ENCODE data around the gene HIRA. TPM values are rescaled to one million over a fixed set of nuclear protein-coding genes. Genes with fewer than 3 reads are reported as not detected.
A peak's percentile ranks its signal among the peaks of the same experiment; 100 is the strongest.

The HIRA gene
- total and polyA plus RNA-seq, 9 of the 15 experiments (the other 6 are each of a cell fraction or from before 2014, with no cell fraction given) = 0.96 to 132 (median 58.4) TPM

GRCh38 chr22:19407649-19408606 lies 23.6 kb downstream of the HIRA start (continued):
- TF ChIP-seq ZFP91 (CRISPR knock-in tag; IDR thresholded peaks at IDR 0.05) (peak; percentile 73; the same call in 1 of the 2 replicates), GABPB1 (CRISPR knock-in tag; IDR thresholded peaks at IDR 0.05) (no peak), PBX2 (CRISPR knock-in tag; IDR thresholded peaks at IDR 0.05; ENCODE audit: low read depth) (no peak), PBX2 (tag; conservative IDR thresholded peaks at IDR 0.05; ENCODE audit: low read depth) (no peak; the same call in 1 of the 2 replicates), USF1 (CRISPR knock-in tag; IDR thresholded peaks at IDR 0.05) (no peak), ESRRA (IDR thresholded peaks at IDR 0.05; ENCODE audit: borderline replicate concordance, low read depth) (peak; percentile 70; the same call in 1 of the 2 replicates), JUN (IDR thresholded peaks at IDR 0.05; ENCODE audit: borderline replicate concordance, low read depth, low read length) (peak; percentile 70; the same call in 1 of the 2 replicates), JUN (CRISPR knock-in tag; IDR thresholded peaks at IDR 0.05; ENCODE audit: borderline replicate concordance) (no peak), MAFF (IDR thresholded peaks at IDR 0.05; ENCODE audit: low read length) (peak; percentile 18), CBFB (CRISPR knock-in tag; IDR thresholded peaks at IDR 0.05) (no peak), ARNT (IDR thresholded peaks at IDR 0.05) (0 out of 4 replicates have a peak, but pooled peaks have one; percentile 56 to 59), MED1 (CRISPR knock-in tag; IDR thresholded peaks at IDR 0.05; ENCODE audit: borderline replicate concordance) (no peak), ZKSCAN3 (CRISPR knock-in tag; IDR thresholded peaks at IDR 0.05) (no peak), RB1 (IDR thresholded peaks at IDR 0.05; ENCODE audit: low read depth) (no peak), ZC3H8 (IDR thresholded peaks at IDR 0.05) (no peak), YY1 (IDR thresholded peaks at IDR 0.05; ENCODE audit: borderline replicate concordance in 1 of 3, control insufficient read depth in 1 of 3, extremely low read depth in 1 of 3, insufficient read depth in 3 of 3, insufficient read length in 1 of 3, insufficient replicate concordance in 2 of 3, low read depth in 1 of 3, low read length in 2 of 3) (no peak), ZNF347 (CRISPR knock-in tag; IDR thresholded peaks at IDR 0.05; ENCODE audit: low read depth) (no peak), JUNB (CRISPR knock-in tag; conservative IDR thresholded peaks at IDR 0.05) (no peak), USF2 (CRISPR knock-in tag; IDR thresholded peaks at IDR 0.05) (no peak), E2F5 (CRISPR knock-in tag; IDR thresholded peaks at IDR 0.05) (peak; percentile 58)
